Endodermal cell (in vitro differentiated cells): ENCODE measurements around the gene CORO2B. TPM values are rescaled to one million over a fixed set of nuclear protein-coding genes. Genes with fewer than 3 reads are reported as not detected.

ENCODE experiments used
- DNase-seq: peaks from one replicate; pipeline ENCODE4 v3.0.0-alpha.2; 2017
- H3K27ac ChIP-seq: 2 replicates; pipeline ENCODE4 v1.5.1; 2013; ENCODE audit warnings: mild to moderate bottlenecking, low read depth, low read length, moderate library complexity
- H3K27me3 ChIP-seq: 2 replicates; pipeline ENCODE4 v1.6.1; 2013; ENCODE audit warnings: mild to moderate bottlenecking, low read length, moderate library complexity; ENCODE audit not compliant: insufficient read depth, control insufficient read depth, poor library complexity, severe bottlenecking
- H3K36me3 ChIP-seq: 2 replicates; pipeline ENCODE4 v1.7.0; 2013; ENCODE audit warnings: mild to moderate bottlenecking, low read length, moderate library complexity; ENCODE audit not compliant: control insufficient read depth, insufficient read depth
- H3K4me1 ChIP-seq: one replicate; pipeline ENCODE4 v1.7.0; 2013; ENCODE audit warnings: low read length; ENCODE audit not compliant: control insufficient read depth, insufficient read depth
- H3K4me3 ChIP-seq: 2 replicates; pipeline ENCODE4 v1.5.1; 2013; ENCODE audit warnings: mild to moderate bottlenecking, low read length, moderate library complexity
- H3K9ac ChIP-seq: 2 replicates; pipeline ENCODE4 v1.6.1; 2013; ENCODE audit warnings: mild to moderate bottlenecking, low read length, moderate library complexity; ENCODE audit not compliant: poor library complexity, severe bottlenecking; ENCODE audit errors: extremely low read depth
- H3K9me3 ChIP-seq: 2 replicates; pipeline ENCODE4 v1.6.1; 2013; ENCODE audit warnings: mild to moderate bottlenecking, low read length, moderate library complexity; ENCODE audit not compliant: control insufficient read depth
- H3K27ac Mint-ChIP-seq: 2 replicates; pipeline ENCODE4 v1.8.0; 2020; ENCODE audit warnings: mixed read lengths
- H3K27me3 Mint-ChIP-seq: 2 replicates; pipeline ENCODE4 v1.8.0; 2021; ENCODE audit warnings: mild to moderate bottlenecking, mixed read lengths; ENCODE audit not compliant: insufficient read depth
- H3K36me3 Mint-ChIP-seq: 2 replicates; pipeline ENCODE4 v1.8.0; 2020; ENCODE audit warnings: low read depth, mixed read lengths
- H3K4me1 Mint-ChIP-seq: 2 replicates; pipeline ENCODE4 v1.8.0; 2020; ENCODE audit warnings: mixed read lengths
- H3K4me3 Mint-ChIP-seq: 2 replicates; pipeline ENCODE4 v1.8.0; 2020; ENCODE audit warnings: mild to moderate bottlenecking, moderate library complexity, mixed read lengths
- H3K9me3 Mint-ChIP-seq: 2 replicates; pipeline ENCODE4 v1.8.0; 2020; ENCODE audit warnings: mild to moderate bottlenecking, mixed read lengths
- WGBS, 2 experiments: methylation state at CpG; one replicate each; pipeline versions ENCODE4 v1.1.5 to v1.1.7; 2013; ENCODE audit warnings: missing lambda C conversion rate in 2 of 2, mixed read lengths in 1 of 2; ENCODE audit not compliant: insufficient coverage in 1 of 2, insufficient read length in 1 of 2; 5-methylcytosine and 5-hydroxymethylcytosine counted together
- total RNA-seq, 2 donors: library from RNA; stranded (reverse); fragmentation: NEBNext Ultra II Directional in 1 of 2; extraction: Animal tissue kit (Norgen Biotek cat#: 25700) in 1 of 2; gene quantifications; 2 replicates in 1 of 2; 3 replicates in 1 of 2; pipeline ENCODE4 v1.2.1, GENCODE V29; 2021
- TF ChIP-seq, protein P1 (sequence below): fragments of 200-600 bp; sonication (generic); conservative IDR thresholded peaks from 2 replicates; pipeline ENCODE4 v1.5.0; 2021; ENCODE audit warnings: antibody characterized with exemption, mild to moderate bottlenecking

CORO2B gene
- total RNA-seq, 2 donors from 2014 or later: 1.1 to 1.2 TPM

- Mint-ChIP-seq H3K27ac (no peak overlapping the region), H3K36me3 (no peaks in the 10 kb centered on the region), H3K9me3 (no peaks in the 10 kb centered on the region), H3K4me3 (no peak overlapping the region), H3K4me1 (peaks cover 26% of the 10 kb centered on the region), H3K27me3 (no peaks in the 10 kb centered on the region)
- Histone ChIP-seq H3K27me3 (no peaks in the 10 kb centered on the region), H3K9ac (no peak overlapping the region), H3K27ac (no peak overlapping the region), H3K36me3 (no peaks in the 10 kb centered on the region), H3K4me1 (no peaks in the 10 kb centered on the region), H3K4me3 (no peak overlapping the region), H3K9me3 (no peaks in the 10 kb centered on the region)
- TF ChIP-seq, protein P1, sequence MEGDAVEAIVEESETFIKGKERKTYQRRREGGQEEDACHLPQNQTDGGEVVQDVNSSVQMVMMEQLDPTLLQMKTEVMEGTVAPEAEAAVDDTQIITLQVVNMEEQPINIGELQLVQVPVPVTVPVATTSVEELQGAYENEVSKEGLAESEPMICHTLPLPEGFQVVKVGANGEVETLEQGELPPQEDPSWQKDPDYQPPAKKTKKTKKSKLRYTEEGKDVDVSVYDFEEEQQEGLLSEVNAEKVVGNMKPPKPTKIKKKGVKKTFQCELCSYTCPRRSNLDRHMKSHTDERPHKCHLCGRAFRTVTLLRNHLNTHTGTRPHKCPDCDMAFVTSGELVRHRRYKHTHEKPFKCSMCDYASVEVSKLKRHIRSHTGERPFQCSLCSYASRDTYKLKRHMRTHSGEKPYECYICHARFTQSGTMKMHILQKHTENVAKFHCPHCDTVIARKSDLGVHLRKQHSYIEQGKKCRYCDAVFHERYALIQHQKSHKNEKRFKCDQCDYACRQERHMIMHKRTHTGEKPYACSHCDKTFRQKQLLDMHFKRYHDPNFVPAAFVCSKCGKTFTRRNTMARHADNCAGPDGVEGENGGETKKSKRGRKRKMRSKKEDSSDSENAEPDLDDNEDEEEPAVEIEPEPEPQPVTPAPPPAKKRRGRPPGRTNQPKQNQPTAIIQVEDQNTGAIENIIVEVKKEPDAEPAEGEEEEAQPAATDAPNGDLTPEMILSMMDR: no peak
- DNase-seq: peak; percentile 55
- 73 to 76% methylated on average over 4 to 5 of the region's 5 CpGs for WGBS, 2 experiments
Observed at GRCh38 chr15:68682330-68682729, 103.5 kb downstream of the CORO2B start.

GRCh38 chr15:68683026-68683425 is 104.2 kb downstream of the CORO2B start:
- no peak overlapping the region for H3K9ac ChIP-seq
- no peaks in the 10 kb centered on the region for H3K9me3 ChIP-seq
- Mint-ChIP-seq H3K27ac (no peak overlapping the region), H3K4me1 (peaks cover 24% of the 10 kb centered on the region), H3K36me3 (no peaks in the 10 kb centered on the region), H3K4me3 (no peak overlapping the region), H3K27me3 (no peaks in the 10 kb centered on the region), H3K9me3 (no peaks in the 10 kb centered on the region)
- 93 to 98% methylated on average over 5 to 8 of the region's 8 CpGs for WGBS, 2 experiments
- no peaks in the 10 kb centered on the region for H3K4me1 ChIP-seq
- no peaks in the 10 kb centered on the region for H3K36me3 ChIP-seq
- H3K4me3 ChIP-seq: no peak overlapping the region
- H3K27me3 ChIP-seq: no peaks in the 10 kb centered on the region
- TF ChIP-seq, protein P1: no peak
- peak; percentile 24 for DNase-seq
- no peak overlapping the region for H3K27ac ChIP-seq

- Mint-ChIP-seq H3K27ac (no peak overlapping the region), H3K27me3 (peaks cover under 1% of the 10 kb centered on the region), H3K4me1 (peaks cover 23% of the 10 kb centered on the region), H3K4me3 (no peak overlapping the region), H3K9me3 (no peaks in the 10 kb centered on the region), H3K36me3 (no peaks in the 10 kb centered on the region)
- H3K27ac ChIP-seq: no peak overlapping the region
- no peak overlapping the region for H3K4me3 ChIP-seq
- no peaks in the 10 kb centered on the region for H3K36me3 ChIP-seq
- H3K4me1 ChIP-seq: no peaks in the 10 kb centered on the region
- peak; percentile 18 for DNase-seq
- WGBS, 2 experiments: 91 to 100% methylated on average over 1 to 2 of the region's 2 CpGs
- TF ChIP-seq, protein P1: no peak
- no peak overlapping the region for H3K9ac ChIP-seq
- no peaks in the 10 kb centered on the region for H3K9me3 ChIP-seq
- H3K27me3 ChIP-seq: no peaks in the 10 kb centered on the region
Observed at GRCh38 chr15:68683551-68683950, 104.8 kb downstream of the CORO2B start.
